Measurements from ENCODE around the gene DNAAF1. TPM values are rescaled to one million over a fixed set of nuclear protein-coding genes. Genes with fewer than 3 reads are reported as not detected.
A peak's percentile ranks its signal among the peaks of the same experiment; 100 is the strongest.

DNAAF1 gene
- total and polyA plus RNA-seq, 4 experiments from 2014 or later = 0.19 to 1.2 TPM; not detected in 2

DNA sequence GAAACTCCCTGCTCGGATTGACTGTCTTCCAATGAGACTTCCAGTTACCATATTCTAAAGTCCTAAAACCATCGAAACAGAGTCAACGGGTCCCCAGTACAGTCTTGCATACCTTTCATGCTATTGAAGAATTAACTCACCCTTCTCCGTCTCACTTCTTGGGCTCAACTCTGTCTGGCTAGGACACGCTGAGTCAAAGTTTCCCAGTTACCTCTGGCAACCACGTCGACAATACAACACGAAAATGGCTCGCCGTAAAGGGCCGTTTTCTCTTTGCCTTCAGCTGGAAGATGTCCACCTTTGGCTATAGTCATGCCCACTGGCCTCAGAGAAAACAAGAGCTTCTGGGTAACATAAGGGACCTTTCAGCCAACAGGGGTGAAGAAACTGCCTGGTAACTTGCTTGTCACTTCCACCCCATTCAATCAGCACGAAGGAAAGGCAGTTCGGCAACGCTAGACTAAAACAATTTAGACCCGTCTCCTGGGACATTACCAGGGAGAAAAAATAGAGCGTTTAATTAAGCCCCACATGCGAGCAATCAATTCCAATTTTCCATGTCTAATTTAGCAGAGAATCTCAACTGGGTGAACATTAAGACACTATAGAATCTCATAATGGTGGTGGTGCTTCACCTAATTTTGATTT, 73.2 kb downstream of the DNAAF1 start:
- ChIA-PET CTCF (ENCODE audit: partially characterized antibody) (no interaction called here), POLR2A (ENCODE audit: partially characterized antibody) (no interaction called here)
- no peak overlapping the region for H3K4me3 Mint-ChIP-seq
- no peaks in the 10 kb centered on the region for H3K27me3 ChIP-seq (ENCODE audit: insufficient read depth, low read length)
- H3K4me1 Mint-ChIP-seq = no peaks in the 10 kb centered on the region
- intact Hi-C loops (cut with micrococcal nuclease) = no loop called here
- H3K36me3 Mint-ChIP-seq = no peaks in the 10 kb centered on the region
- H3K36me3 ChIP-seq (ENCODE audit: insufficient read depth, low read length) = no peaks in the 10 kb centered on the region
- H3K27ac Mint-ChIP-seq = no peak overlapping the region
- DNase-seq = no peak
- H3K27me3 Mint-ChIP-seq = peaks cover 11 to 12% of the 10 kb centered on the region in 2 donors
- no peaks in the 10 kb centered on the region for H3K9me3 ChIP-seq (ENCODE audit: control insufficient read depth in 1 of 2, low read length in 2 of 2)
- no peak overlapping the region for H3K27ac ChIP-seq (ENCODE audit: low read depth, low read length)
- no peak overlapping the region for H3K4me3 ChIP-seq (ENCODE audit: low read length in 2 of 2)
- no peaks in the 10 kb centered on the region for H3K9me3 Mint-ChIP-seq
- H3K4me1 ChIP-seq (ENCODE audit: insufficient read depth, low read length) = no peaks in the 10 kb centered on the region

DNA sequence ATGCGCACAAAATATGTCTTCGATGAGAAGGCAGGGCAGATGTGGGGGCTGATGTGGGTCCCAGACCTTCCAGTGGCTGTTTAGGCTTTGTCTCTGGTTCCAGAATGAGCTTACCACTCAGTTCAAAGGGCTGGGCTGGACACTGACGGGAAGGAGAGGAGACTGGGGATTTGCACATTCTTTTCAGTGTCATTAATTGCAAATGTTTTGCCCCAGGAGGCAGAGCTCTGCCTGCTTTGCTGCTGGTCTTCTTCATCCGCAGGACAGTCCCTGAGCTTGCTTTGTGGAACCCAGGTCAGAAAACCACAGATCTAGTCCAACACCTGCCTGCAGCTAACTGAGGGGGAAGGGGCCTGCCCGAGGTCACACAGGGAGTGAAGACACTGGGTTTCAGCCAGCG, 73.8 kb downstream of the DNAAF1 start:
- H3K27me3 Mint-ChIP-seq = peaks cover 11 to 12% of the 10 kb centered on the region in 2 donors
- intact Hi-C loops (cut with micrococcal nuclease) = no loop called here
- Histone ChIP-seq H3K4me1 (ENCODE audit: insufficient read depth, low read length) (no peaks in the 10 kb centered on the region), H3K27ac (ENCODE audit: low read depth, low read length) (no peak overlapping the region), H3K4me3 (ENCODE audit: low read length in 2 of 2) (no peak overlapping the region), H3K9me3 (ENCODE audit: control insufficient read depth in 1 of 2, low read length in 2 of 2) (no peaks in the 10 kb centered on the region), H3K27me3 (ENCODE audit: insufficient read depth, low read length) (no peaks in the 10 kb centered on the region), H3K36me3 (ENCODE audit: insufficient read depth, low read length) (no peaks in the 10 kb centered on the region)
- ChIA-PET CTCF (ENCODE audit: partially characterized antibody) (no interaction called here), POLR2A (ENCODE audit: partially characterized antibody) (no interaction called here)
- no peaks in the 10 kb centered on the region for H3K9me3 Mint-ChIP-seq
- no peak for DNase-seq
- no peak overlapping the region for H3K27ac Mint-ChIP-seq
- no peaks in the 10 kb centered on the region for H3K36me3 Mint-ChIP-seq
- H3K4me1 Mint-ChIP-seq = no peaks in the 10 kb centered on the region
- H3K4me3 Mint-ChIP-seq = no peak overlapping the region

DNA sequence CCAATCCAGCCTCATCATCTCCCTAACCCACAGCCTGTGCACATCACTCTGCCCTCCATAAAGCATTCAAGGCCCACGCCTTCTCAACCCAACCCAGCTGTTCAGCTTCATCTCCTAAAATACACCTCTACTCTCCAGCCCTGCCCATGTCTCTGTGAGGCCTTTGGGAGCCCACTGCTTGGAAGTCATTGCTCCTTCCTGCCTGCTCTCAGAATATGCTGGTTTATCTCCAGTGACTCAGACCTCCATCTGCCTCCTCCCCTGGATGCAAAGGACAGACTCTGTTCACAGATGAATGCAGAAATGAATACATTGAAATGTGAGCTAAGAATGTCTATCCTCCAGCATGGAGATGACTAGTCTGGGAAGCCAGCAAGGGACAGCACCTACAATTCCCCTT, 75.7 kb downstream of the DNAAF1 start:
- POLR2A ChIA-PET (ENCODE audit: partially characterized antibody) = no interaction called here
- CTCF ChIA-PET (ENCODE audit: partially characterized antibody) = no interaction called here
- Histone ChIP-seq H3K4me3 (ENCODE audit: low read length in 2 of 2) (no peak overlapping the region), H3K4me1 (ENCODE audit: insufficient read depth, low read length) (no peaks in the 10 kb centered on the region), H3K27me3 (ENCODE audit: insufficient read depth, low read length) (no peaks in the 10 kb centered on the region), H3K9me3 (ENCODE audit: control insufficient read depth in 1 of 2, low read length in 2 of 2) (no peaks in the 10 kb centered on the region), H3K36me3 (ENCODE audit: insufficient read depth, low read length) (no peaks in the 10 kb centered on the region), H3K27ac (ENCODE audit: low read depth, low read length) (no peak overlapping the region)
- Mint-ChIP-seq H3K9me3 (no peaks in the 10 kb centered on the region), H3K27ac (no peak overlapping the region), H3K4me3 (no peak overlapping the region), H3K4me1 (no peaks in the 10 kb centered on the region), H3K36me3 (no peaks in the 10 kb centered on the region), H3K27me3 (peaks cover 11 to 12% of the 10 kb centered on the region in 2 donors)
- intact Hi-C loops (cut with micrococcal nuclease) = no loop called here
- DNase-seq = no peak

DNA sequence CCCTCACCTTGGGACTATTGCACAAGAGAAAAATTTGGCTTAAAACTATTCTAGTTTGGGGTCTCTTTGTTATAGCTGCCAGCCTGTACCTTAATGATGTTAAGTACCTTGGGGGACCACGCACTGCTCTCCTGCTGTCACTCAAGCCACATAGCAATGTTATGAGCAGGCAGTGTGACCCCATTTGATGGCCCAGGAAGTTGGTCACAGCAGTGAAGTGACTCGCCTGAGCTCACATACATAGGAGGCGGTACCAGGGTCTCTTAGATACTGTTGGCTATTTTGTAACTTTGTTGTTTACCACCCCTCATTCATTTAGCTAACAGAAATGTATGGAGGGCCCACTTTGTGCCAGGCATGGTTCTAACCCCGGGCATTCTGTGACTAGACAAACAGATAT, 78.3 kb downstream of the DNAAF1 start:
- peaks cover 0 to 2% (median 0%) of the 10 kb centered on the region in 4 donors for H3K4me1 Mint-ChIP-seq
- ChIA-PET CTCF (ENCODE audit: partially characterized antibody) (no interaction called here), POLR2A (ENCODE audit: partially characterized antibody) (no interaction called here)
- Histone ChIP-seq H3K4me3 (ENCODE audit: low read length in 2 of 2) (no peak overlapping the region), H3K36me3 (ENCODE audit: insufficient read depth, low read length) (no peaks in the 10 kb centered on the region), H3K9me3 (ENCODE audit: control insufficient read depth in 1 of 2, low read length in 2 of 2) (no peaks in the 10 kb centered on the region), H3K4me1 (ENCODE audit: insufficient read depth, low read length) (no peaks in the 10 kb centered on the region), H3K27ac (ENCODE audit: low read depth, low read length) (no peak overlapping the region), H3K27me3 (ENCODE audit: insufficient read depth, low read length) (no peaks in the 10 kb centered on the region)
- intact Hi-C loops (cut with micrococcal nuclease) = no loop called here
- H3K27me3 Mint-ChIP-seq = peaks cover 9 to 23% of the 10 kb centered on the region in 2 donors
- H3K4me3 Mint-ChIP-seq = no peak overlapping the region
- no peaks in the 10 kb centered on the region for H3K9me3 Mint-ChIP-seq
- DNase-seq = no peak
- no peaks in the 10 kb centered on the region for H3K36me3 Mint-ChIP-seq
- no peak overlapping the region for H3K27ac Mint-ChIP-seq

DNA sequence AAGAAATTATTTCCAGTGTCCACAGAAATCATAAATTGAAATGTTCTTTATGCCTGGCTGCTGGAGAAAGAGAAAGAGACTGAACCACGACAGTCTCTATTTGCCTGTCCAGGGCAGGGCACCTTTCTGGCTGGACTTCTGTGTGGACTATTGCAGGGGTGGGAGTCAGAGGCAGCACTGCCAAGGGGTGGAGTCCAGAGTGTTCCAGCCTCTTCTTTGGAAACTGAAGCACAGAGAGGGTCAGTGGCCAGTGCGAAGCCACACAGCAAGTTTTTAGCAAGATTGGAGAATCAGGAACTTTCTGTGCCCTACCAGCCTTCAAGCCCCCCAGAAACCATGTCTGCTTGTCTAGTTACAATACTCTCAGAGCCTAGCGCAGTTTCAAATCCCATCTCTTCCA, 79.4 kb downstream of the DNAAF1 start:
- POLR2A ChIA-PET (ENCODE audit: partially characterized antibody) = no interaction called here
- Histone ChIP-seq H3K9me3 (ENCODE audit: control insufficient read depth in 1 of 2, low read length in 2 of 2) (no peaks in the 10 kb centered on the region), H3K4me3 (ENCODE audit: low read length in 2 of 2) (no peak overlapping the region), H3K4me1 (ENCODE audit: insufficient read depth, low read length) (no peaks in the 10 kb centered on the region), H3K27me3 (ENCODE audit: insufficient read depth, low read length) (no peaks in the 10 kb centered on the region), H3K27ac (ENCODE audit: low read depth, low read length) (no peak overlapping the region), H3K36me3 (ENCODE audit: insufficient read depth, low read length) (no peaks in the 10 kb centered on the region)
- Mint-ChIP-seq H3K36me3 (no peaks in the 10 kb centered on the region), H3K4me1 (peaks cover 0 to 2% (median 0%) of the 10 kb centered on the region in 4 donors), H3K4me3 (no peak overlapping the region), H3K9me3 (no peaks in the 10 kb centered on the region), H3K27ac (no peak overlapping the region), H3K27me3 (peaks cover 12 to 21% of the 10 kb centered on the region in 2 donors)
- CTCF ChIA-PET (ENCODE audit: partially characterized antibody) = no interaction called here
- intact Hi-C loops (cut with micrococcal nuclease) = no loop called here
- DNase-seq = no peak

DNA sequence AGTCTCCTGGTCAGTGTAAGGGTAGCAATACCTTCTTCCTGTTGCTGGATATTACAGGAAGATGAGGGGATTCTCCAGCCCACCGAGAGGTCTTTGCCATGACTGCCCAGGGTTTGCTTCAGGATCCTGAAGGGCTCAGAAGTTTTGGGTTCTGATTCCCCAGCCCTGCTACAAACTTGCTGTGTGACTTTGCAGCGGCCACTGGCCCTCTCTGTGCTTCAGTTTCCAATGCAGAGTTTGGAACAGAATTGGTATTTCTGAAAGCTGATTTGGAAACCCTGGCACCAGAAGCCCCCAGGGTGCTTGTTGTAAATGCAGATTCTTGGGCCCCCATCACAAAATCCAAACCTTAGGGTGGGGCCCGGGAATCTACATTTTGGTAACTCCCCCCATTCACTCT, 80.0 kb downstream of the DNAAF1 start:
- H3K4me1 Mint-ChIP-seq = peaks cover 0 to 2% (median 0%) of the 10 kb centered on the region in 4 donors
- no peak overlapping the region for H3K4me3 Mint-ChIP-seq
- Histone ChIP-seq H3K27ac (ENCODE audit: low read depth, low read length) (no peak overlapping the region), H3K4me1 (ENCODE audit: insufficient read depth, low read length) (no peaks in the 10 kb centered on the region), H3K9me3 (ENCODE audit: control insufficient read depth in 1 of 2, low read length in 2 of 2) (no peaks in the 10 kb centered on the region), H3K4me3 (ENCODE audit: low read length in 2 of 2) (no peak overlapping the region), H3K36me3 (ENCODE audit: insufficient read depth, low read length) (no peaks in the 10 kb centered on the region), H3K27me3 (ENCODE audit: insufficient read depth, low read length) (no peaks in the 10 kb centered on the region)
- no peaks in the 10 kb centered on the region for H3K36me3 Mint-ChIP-seq
- no peaks in the 10 kb centered on the region for H3K9me3 Mint-ChIP-seq
- ChIA-PET CTCF (ENCODE audit: partially characterized antibody) (no interaction called here), POLR2A (ENCODE audit: partially characterized antibody) (no interaction called here)
- no peak overlapping the region for H3K27ac Mint-ChIP-seq
- no peak for DNase-seq
- intact Hi-C loops (cut with micrococcal nuclease) = no loop called here
- H3K27me3 Mint-ChIP-seq = peaks cover 13 to 21% of the 10 kb centered on the region in 2 donors

DNA sequence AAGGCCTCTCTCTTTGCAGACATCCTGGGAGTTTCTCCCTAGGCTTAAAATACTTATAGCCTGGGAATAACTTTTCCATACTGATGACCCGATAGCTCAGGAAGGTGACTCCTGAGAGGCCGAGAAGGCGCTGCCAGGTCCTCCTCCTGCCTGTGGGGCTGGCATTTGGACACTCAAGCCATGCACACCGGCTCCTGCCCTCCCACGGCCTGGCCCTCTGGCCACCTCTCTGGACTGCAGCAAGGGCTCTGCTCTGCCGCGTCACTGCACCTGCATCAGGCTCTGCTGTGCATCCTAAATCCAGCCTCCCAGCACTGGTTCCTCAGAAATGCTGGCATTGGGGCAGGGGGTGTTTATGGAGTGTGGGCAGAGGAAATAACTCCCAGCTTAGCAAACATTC, 80.5 kb downstream of the DNAAF1 start:
- intact Hi-C loops (cut with micrococcal nuclease) = no loop called here
- Mint-ChIP-seq H3K4me3 (no peak overlapping the region), H3K27me3 (peaks cover 13 to 21% of the 10 kb centered on the region in 2 donors), H3K27ac (no peak overlapping the region), H3K9me3 (no peaks in the 10 kb centered on the region), H3K4me1 (peaks cover 0 to 2% (median 0%) of the 10 kb centered on the region in 4 donors), H3K36me3 (no peaks in the 10 kb centered on the region)
- DNase-seq = no peak
- no peaks in the 10 kb centered on the region for H3K4me1 ChIP-seq (ENCODE audit: insufficient read depth, low read length)
- H3K27me3 ChIP-seq (ENCODE audit: insufficient read depth, low read length) = no peaks in the 10 kb centered on the region
- H3K9me3 ChIP-seq (ENCODE audit: control insufficient read depth in 1 of 2, low read length in 2 of 2) = no peaks in the 10 kb centered on the region
- ChIA-PET CTCF (ENCODE audit: partially characterized antibody) (no interaction called here), POLR2A (ENCODE audit: partially characterized antibody) (no interaction called here)
- H3K4me3 ChIP-seq (ENCODE audit: low read length in 2 of 2) = no peak overlapping the region
- no peaks in the 10 kb centered on the region for H3K36me3 ChIP-seq (ENCODE audit: insufficient read depth, low read length)
- H3K27ac ChIP-seq (ENCODE audit: low read depth, low read length) = no peak overlapping the region

DNA sequence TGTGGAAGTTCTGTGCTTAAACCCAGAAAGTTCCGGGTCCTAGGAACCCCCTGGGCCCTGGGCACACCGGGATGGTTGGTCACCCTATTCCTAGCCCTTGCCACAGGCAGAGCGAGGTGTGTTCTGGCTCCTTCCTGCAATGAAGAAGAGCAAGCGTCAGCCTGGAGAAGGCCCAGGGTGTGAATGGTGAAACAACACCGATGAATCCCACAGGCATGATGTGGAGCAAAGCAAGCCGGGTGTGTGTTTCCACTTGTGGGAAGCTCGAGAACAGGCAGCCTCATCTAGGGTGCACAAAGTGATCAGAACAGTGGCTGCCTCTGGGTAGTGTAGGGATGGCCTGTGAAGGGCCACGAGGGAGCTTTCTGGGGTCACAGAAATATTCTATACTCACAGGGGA, 80.9 kb downstream of the DNAAF1 start:
- peak overlapping the region in 1 of 7 donors; percentile 12 for H3K27ac Mint-ChIP-seq
- ChIA-PET CTCF (ENCODE audit: partially characterized antibody) (no interaction called here), POLR2A (ENCODE audit: partially characterized antibody) (no interaction called here)
- H3K27ac ChIP-seq (ENCODE audit: low read depth, low read length) = no peak overlapping the region
- H3K4me3 Mint-ChIP-seq = no peak overlapping the region
- DNase-seq = no peak
- no peaks in the 10 kb centered on the region for H3K4me1 ChIP-seq (ENCODE audit: insufficient read depth, low read length)
- no peaks in the 10 kb centered on the region for H3K9me3 Mint-ChIP-seq
- no peaks in the 10 kb centered on the region for H3K36me3 ChIP-seq (ENCODE audit: insufficient read depth, low read length)
- H3K27me3 Mint-ChIP-seq = peaks cover 13 to 21% of the 10 kb centered on the region in 2 donors
- no peaks in the 10 kb centered on the region for H3K9me3 ChIP-seq (ENCODE audit: control insufficient read depth in 1 of 2, low read length in 2 of 2)
- H3K27me3 ChIP-seq (ENCODE audit: insufficient read depth, low read length) = no peaks in the 10 kb centered on the region
- no peak overlapping the region for H3K4me3 ChIP-seq (ENCODE audit: low read length in 2 of 2)
- H3K36me3 Mint-ChIP-seq = no peaks in the 10 kb centered on the region
- H3K4me1 Mint-ChIP-seq = peaks cover 0 to 2% (median 0%) of the 10 kb centered on the region in 4 donors
- intact Hi-C loops (cut with micrococcal nuclease) = no loop called here
